Gastrocnemius medialis (tissue), 4 donors: ENCODE results near the gene NGFR. TPM values are rescaled to one million over a fixed set of nuclear protein-coding genes. Genes with fewer than 3 reads are reported as not detected.

Source experiments
- ATAC-seq, 2 donors: fragments of 150-250 bp; one replicate each; pipeline ENCODE4 v1.9.1; 2016
- DNase-seq, 2 donors: peaks; one replicate each; pipeline ENCODE4 v3.0.0-alpha.2; 2019
- H3K27ac ChIP-seq, 4 donors: fragments of 200-600 bp; sonication (generic); 1 replicate in 1 of 4; 2 replicates in 3 of 4; pipeline ENCODE4 v1.5.1; 2016 to 2018; ENCODE audit warnings: mild to moderate bottlenecking in 2 of 4, moderate library complexity in 1 of 4
- H3K27me3 ChIP-seq, 3 donors: fragments of 200-600 bp; sonication (generic) in 2 of 3; 1 replicate in 1 of 3; 2 replicates in 2 of 3; pipeline versions ENCODE4 v1.5.1 to v1.6.0; 2016 to 2019; ENCODE audit warnings: mild to moderate bottlenecking in 1 of 3, moderate library complexity in 1 of 3
- H3K36me3 ChIP-seq, 2 donors: fragments of 200-600 bp; sonication (generic) in 1 of 2; one replicate each; pipeline ENCODE4 v1.5.1; 2017 to 2018
- H3K4me1 ChIP-seq, 2 donors: fragments of 200-600 bp; sonication (generic) in 1 of 2; one replicate each; pipeline ENCODE4 v1.5.1; 2016 to 2017; ENCODE audit warnings: mild to moderate bottlenecking in 2 of 2
- H3K4me3 ChIP-seq, 4 donors: fragments of 200-600 bp; sonication (generic) in 3 of 4; 1 replicate in 1 of 4; 2 replicates in 3 of 4; pipeline ENCODE4 v1.5.1; 2016 to 2019; ENCODE audit warnings: mild to moderate bottlenecking in 2 of 4
- H3K9me3 ChIP-seq, 3 donors: fragments of 200-600 bp; sonication (generic) in 2 of 3; 1 replicate in 1 of 3; 2 replicates in 2 of 3; pipeline ENCODE4 v1.5.1; 2016 to 2019
- CTCF ChIP-seq, 5 experiments: fragments of 450-650 bp in 3 of 5; fragments of 200-600 bp in 2 of 5; sonication (generic) in 2 of 5; IDR thresholded peaks in 4 of 5; conservative IDR thresholded peaks in 1 of 5; 1 replicate in 4 of 5; 2 replicates in 1 of 5; pipeline ENCODE4 v1.5.1; 2016 to 2019; ENCODE audit warnings: antibody characterized with exemption in 5 of 5, mild to moderate bottlenecking in 3 of 5, moderate library complexity in 3 of 5
- POLR2A ChIP-seq, 2 donors: fragments of 450-650 bp; IDR thresholded peaks; one replicate each; pipeline ENCODE4 v1.6.1; 2017; ENCODE audit warnings: antibody characterized with exemption in 2 of 2, mild to moderate bottlenecking in 2 of 2, moderate library complexity in 2 of 2
- in situ Hi-C, 4 donors: fragments of 200-750 bp; cut with MboI; loops; one replicate each; pipeline versions ENCODE4 v1.15.0 to v1.8.0; 2017; ENCODE audit warnings: low sequenced_read_pairs in 4 of 4
- intact Hi-C: fragments of 100-400 bp; cut with DNase I; formaldehyde crosslinking; loops from one replicate; pipeline ENCODE4 v1.15.1; 2023; ENCODE audit warnings: low total_unique reads
- total RNA-seq, 4 donors: library from RNA; depleted of rRNA; stranded (reverse); fragments of >200 nt; gene quantifications; one replicate each; pipeline versions ENCODE4 v1.1.0 to v1.2.3, GENCODE V29; 2016

Gene NGFR
- total RNA-seq, 4 donors from 2014 or later, result 0.41 to 3.2 (median 1.0) TPM; not detected in 1

DNA sequence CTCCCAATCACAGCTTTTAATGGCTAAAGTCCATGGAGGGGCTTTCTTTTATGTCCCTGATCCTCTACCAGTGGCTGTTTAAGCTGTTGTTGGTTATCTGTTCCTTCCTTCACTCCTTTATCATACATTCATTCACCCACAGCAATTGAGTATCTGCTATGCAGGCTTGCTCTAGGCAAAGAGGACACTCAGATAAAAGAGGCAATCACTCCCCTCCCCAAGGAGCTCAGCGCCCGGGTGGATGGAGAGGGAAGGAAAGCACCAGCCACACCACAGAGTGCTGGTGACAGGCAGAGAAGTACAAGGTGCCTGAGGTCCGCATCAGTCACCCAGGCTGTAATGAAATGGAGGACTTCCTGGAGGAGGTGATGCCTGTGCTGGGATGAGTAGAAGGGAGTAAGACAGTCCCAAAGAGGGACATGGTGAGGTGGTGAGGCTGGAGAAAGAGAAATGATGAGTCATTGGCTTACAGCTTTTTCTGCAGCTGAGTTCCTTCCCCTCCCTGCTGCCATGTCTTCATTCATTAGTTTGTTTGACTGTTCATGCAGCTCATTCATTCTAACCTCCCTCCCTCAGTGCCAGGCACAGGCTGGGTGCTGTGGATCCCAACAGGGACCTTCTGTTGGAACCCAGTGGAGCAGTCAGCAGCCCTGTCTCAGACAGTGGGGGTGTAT is 12.8 kb upstream of the NGFR start:
- Histone ChIP-seq H3K27ac (no peak overlapping the region), H3K9me3 (no peaks in the 10 kb centered on the region), H3K36me3 (no peaks in the 10 kb centered on the region), H3K4me1 (no peaks in the 10 kb centered on the region), H3K27me3 (peaks cover 0 to 11% (median 4%) of the 10 kb centered on the region in 3 donors), H3K4me3 (no peak overlapping the region)
- intact Hi-C loops, result no loop called here
- TF ChIP-seq CTCF (IDR thresholded peaks at IDR 0.05 in 4 of 5, conservative IDR thresholded peaks at IDR 0.05 in 1 of 5) (no peak), POLR2A (IDR thresholded peaks at IDR 0.05) (no peak)
- ATAC-seq (no peak), DNase-seq (no peak)
- in situ Hi-C loops, result no loop called here

GRCh38 chr17:49483599-49484509 is 11.2 kb upstream of the NGFR start:
- no peak overlapping the region for H3K27ac ChIP-seq
- H3K9me3 ChIP-seq, result no peaks in the 10 kb centered on the region
- ATAC-seq, result no peak
- no peak overlapping the region for H3K4me3 ChIP-seq
- TF ChIP-seq CTCF (IDR thresholded peaks at IDR 0.05 in 4 of 5, conservative IDR thresholded peaks at IDR 0.05 in 1 of 5) (no peak), POLR2A (IDR thresholded peaks at IDR 0.05) (no peak)
- no peak for DNase-seq
- no peaks in the 10 kb centered on the region for H3K4me1 ChIP-seq
- H3K36me3 ChIP-seq, result no peaks in the 10 kb centered on the region
- intact Hi-C loops, result no loop called here
- H3K27me3 ChIP-seq, result peaks cover 0 to 11% (median 4%) of the 10 kb centered on the region in 3 donors
- in situ Hi-C loops, result no loop called here

DNA sequence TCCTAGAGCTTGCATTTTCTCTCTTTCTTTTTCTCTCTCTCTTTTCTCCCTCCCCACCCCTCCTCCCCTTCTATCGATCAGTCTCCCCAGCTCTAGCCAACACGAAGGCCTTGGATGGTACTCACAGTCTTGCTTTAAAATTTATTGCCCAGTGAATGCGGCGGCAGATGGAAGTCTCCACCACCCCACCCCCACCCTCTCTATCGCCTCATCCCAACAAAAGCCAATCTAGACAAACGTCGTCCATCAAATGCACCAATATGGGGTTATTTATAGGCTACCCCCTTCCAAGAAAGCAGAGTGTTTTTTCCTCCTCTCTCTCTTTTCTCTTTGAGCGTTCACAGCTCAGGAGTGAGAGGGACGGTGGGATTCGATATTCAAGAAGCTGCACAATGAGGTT is 10.5 kb upstream of the NGFR start:
- intact Hi-C loops, result no loop called here
- TF ChIP-seq CTCF (IDR thresholded peaks at IDR 0.05 in 4 of 5, conservative IDR thresholded peaks at IDR 0.05 in 1 of 5), result no peak
- no peak for TF ChIP-seq POLR2A (IDR thresholded peaks at IDR 0.05)
- H3K9me3 ChIP-seq, result no peaks in the 10 kb centered on the region
- H3K4me1 ChIP-seq, result no peaks in the 10 kb centered on the region
- no peak overlapping the region for H3K4me3 ChIP-seq
- H3K27me3 ChIP-seq, result peaks cover 0 to 11% (median 4%) of the 10 kb centered on the region in 3 donors
- ATAC-seq, result no peak
- DNase-seq, result no peak
- no peaks in the 10 kb centered on the region for H3K36me3 ChIP-seq
- in situ Hi-C loops, result no loop called here
- H3K27ac ChIP-seq, result no peak overlapping the region

DNA sequence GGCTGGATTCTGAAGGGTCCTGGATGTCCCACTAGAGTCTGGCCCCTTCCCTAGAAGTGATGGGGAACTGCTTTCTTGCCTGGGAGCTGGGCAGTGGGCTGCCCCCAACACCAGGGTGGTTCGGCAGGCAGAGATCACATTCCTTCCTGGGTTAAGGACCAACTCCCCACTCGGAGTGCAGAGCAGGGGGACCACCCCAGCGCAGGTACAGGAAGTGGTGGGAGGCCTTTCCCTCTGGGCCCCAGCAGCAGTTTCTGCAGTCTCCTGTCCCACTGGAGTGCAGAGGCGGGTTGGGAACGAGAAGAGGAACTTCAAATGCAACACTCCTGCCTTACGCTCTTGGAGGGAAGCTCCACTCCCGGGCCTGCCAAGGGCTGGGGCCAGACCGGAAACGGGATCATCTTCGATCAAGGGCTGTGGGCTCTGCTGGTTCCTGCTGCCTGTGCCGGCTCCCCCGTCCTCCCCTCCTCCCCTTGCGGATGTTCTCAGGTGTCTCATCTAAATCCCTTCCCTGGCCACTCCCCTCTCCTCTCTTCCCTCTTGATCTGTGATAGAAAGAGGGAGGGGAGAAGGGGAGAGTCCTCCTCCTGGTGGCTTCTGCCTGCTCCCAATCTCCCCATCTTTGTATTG is 9.0 kb upstream of the NGFR start:
- H3K4me3 ChIP-seq, result no peak overlapping the region
- H3K27ac ChIP-seq, result no peak overlapping the region
- in situ Hi-C loops (no loop called here), intact Hi-C loops (no loop called here)
- no peak for ATAC-seq
- DNase-seq, result peak in 1 of 2 donors; percentile 17
- H3K9me3 ChIP-seq, result no peaks in the 10 kb centered on the region
- no peaks in the 10 kb centered on the region for H3K36me3 ChIP-seq
- TF ChIP-seq CTCF (IDR thresholded peaks at IDR 0.05 in 4 of 5, conservative IDR thresholded peaks at IDR 0.05 in 1 of 5), result no peak
- no peak for TF ChIP-seq POLR2A (IDR thresholded peaks at IDR 0.05)
- H3K27me3 ChIP-seq, result peaks cover 0 to 11% (median 4%) of the 10 kb centered on the region in 3 donors
- H3K4me1 ChIP-seq, result no peaks in the 10 kb centered on the region
